ENCODE results near the gene CHCHD6.

CHCHD6 gene

DNA sequence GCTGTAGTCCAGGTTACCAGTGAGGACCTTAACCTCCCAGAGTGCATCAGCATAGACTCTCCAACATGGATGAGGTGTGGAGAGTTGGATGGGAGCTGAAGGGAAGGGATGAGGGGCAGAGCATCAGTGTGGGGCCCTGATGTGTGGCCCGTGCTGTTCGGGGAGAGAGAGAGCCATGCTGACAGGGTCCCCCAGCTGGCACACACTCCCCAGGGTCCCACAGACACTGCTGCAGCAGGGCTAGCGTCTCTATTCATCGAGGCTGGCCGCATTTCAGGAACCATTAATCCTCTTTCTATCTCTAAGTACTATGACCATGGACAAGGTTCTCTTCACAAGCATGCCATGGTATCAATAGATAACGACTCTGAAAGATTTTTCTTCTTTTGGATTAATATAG is 192.9 kb downstream of the CHCHD6 start:
- no peaks in the 10 kb centered on the region for H3K27me3 ChIP-seq (ENCODE audit: low read length)
- TF ChIP-seq EZH2phosphoT487 (conservative IDR thresholded peaks at IDR 0.05; ENCODE audit: low read length), result no peak
- TF ChIP-seq, protein P1, sequence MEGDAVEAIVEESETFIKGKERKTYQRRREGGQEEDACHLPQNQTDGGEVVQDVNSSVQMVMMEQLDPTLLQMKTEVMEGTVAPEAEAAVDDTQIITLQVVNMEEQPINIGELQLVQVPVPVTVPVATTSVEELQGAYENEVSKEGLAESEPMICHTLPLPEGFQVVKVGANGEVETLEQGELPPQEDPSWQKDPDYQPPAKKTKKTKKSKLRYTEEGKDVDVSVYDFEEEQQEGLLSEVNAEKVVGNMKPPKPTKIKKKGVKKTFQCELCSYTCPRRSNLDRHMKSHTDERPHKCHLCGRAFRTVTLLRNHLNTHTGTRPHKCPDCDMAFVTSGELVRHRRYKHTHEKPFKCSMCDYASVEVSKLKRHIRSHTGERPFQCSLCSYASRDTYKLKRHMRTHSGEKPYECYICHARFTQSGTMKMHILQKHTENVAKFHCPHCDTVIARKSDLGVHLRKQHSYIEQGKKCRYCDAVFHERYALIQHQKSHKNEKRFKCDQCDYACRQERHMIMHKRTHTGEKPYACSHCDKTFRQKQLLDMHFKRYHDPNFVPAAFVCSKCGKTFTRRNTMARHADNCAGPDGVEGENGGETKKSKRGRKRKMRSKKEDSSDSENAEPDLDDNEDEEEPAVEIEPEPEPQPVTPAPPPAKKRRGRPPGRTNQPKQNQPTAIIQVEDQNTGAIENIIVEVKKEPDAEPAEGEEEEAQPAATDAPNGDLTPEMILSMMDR (IDR thresholded peaks at IDR 0.05; ENCODE audit: insufficient read depth, low read length, poor library complexity, severe bottlenecking), result no peak
- no peaks in the 10 kb centered on the region for H3K36me3 ChIP-seq (ENCODE audit: low read length)
- H3K4me2 ChIP-seq (ENCODE audit: low read depth, low read length, poor library complexity, severe bottlenecking), result no peak overlapping the region
- no peak overlapping the region for H3K9ac ChIP-seq (ENCODE audit: low read length)
- H3K4me3 ChIP-seq (ENCODE audit: insufficient read depth, low read length, poor library complexity, severe bottlenecking), result no peak overlapping the region
- no peaks in the 10 kb centered on the region for H3F3A ChIP-seq (ENCODE audit: insufficient read depth)
- H3K27ac ChIP-seq (ENCODE audit: low read depth, low read length), result no peak overlapping the region
- no peaks in the 10 kb centered on the region for H4K20me1 ChIP-seq (ENCODE audit: low read depth, low read length)
- no peaks in the 10 kb centered on the region for H3K79me2 ChIP-seq (ENCODE audit: insufficient read depth, low read length)
- H3K9me3 ChIP-seq (ENCODE audit: insufficient read depth, low read length), result no peaks in the 10 kb centered on the region
- no peaks in the 10 kb centered on the region for H3K9me2 ChIP-seq (replicated peaks; ENCODE audit: insufficient read depth, low read length)
- H2AFZ ChIP-seq (ENCODE audit: low read depth, low read length, severe bottlenecking), result no peak overlapping the region

DNA sequence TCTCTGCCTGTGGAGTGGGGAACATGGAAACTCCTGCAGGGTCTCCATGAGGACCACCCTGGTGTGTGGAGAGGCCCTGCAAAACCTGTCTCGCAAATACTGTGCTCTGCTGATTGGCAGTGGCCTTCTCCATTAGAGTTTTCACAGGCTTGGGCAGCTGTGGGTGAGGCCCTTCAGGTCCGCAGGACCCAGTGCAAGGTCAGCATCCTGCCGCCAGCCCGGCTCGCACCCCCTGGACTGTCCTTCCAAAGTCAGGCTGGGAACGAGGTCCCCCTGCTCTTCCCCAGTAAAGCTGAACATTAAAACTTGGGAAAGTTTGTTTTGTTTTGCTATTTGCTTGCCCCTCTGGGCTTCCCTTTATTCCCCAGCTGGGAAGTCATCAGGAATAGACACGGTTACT is 193.9 kb downstream of the CHCHD6 start:
- Histone ChIP-seq H3K9me2 (replicated peaks; ENCODE audit: insufficient read depth, low read length) (no peaks in the 10 kb centered on the region), H3K9ac (ENCODE audit: low read length) (no peak overlapping the region), H3F3A (ENCODE audit: insufficient read depth) (no peaks in the 10 kb centered on the region), H3K36me3 (ENCODE audit: low read length) (no peaks in the 10 kb centered on the region), H3K4me3 (ENCODE audit: insufficient read depth, low read length, poor library complexity, severe bottlenecking) (no peak overlapping the region), H3K27ac (ENCODE audit: low read depth, low read length) (no peak overlapping the region), H2AFZ (ENCODE audit: low read depth, low read length, severe bottlenecking) (no peak overlapping the region), H4K20me1 (ENCODE audit: low read depth, low read length) (no peaks in the 10 kb centered on the region), H3K9me3 (ENCODE audit: insufficient read depth, low read length) (no peaks in the 10 kb centered on the region), H3K79me2 (ENCODE audit: insufficient read depth, low read length) (no peaks in the 10 kb centered on the region), H3K27me3 (ENCODE audit: low read length) (no peaks in the 10 kb centered on the region), H3K4me2 (ENCODE audit: low read depth, low read length, poor library complexity, severe bottlenecking) (no peak overlapping the region)
- TF ChIP-seq EZH2phosphoT487 (conservative IDR thresholded peaks at IDR 0.05; ENCODE audit: low read length), result no peak
- TF ChIP-seq, protein P1 (IDR thresholded peaks at IDR 0.05; ENCODE audit: insufficient read depth, low read length, poor library complexity, severe bottlenecking), result no peak

DNA sequence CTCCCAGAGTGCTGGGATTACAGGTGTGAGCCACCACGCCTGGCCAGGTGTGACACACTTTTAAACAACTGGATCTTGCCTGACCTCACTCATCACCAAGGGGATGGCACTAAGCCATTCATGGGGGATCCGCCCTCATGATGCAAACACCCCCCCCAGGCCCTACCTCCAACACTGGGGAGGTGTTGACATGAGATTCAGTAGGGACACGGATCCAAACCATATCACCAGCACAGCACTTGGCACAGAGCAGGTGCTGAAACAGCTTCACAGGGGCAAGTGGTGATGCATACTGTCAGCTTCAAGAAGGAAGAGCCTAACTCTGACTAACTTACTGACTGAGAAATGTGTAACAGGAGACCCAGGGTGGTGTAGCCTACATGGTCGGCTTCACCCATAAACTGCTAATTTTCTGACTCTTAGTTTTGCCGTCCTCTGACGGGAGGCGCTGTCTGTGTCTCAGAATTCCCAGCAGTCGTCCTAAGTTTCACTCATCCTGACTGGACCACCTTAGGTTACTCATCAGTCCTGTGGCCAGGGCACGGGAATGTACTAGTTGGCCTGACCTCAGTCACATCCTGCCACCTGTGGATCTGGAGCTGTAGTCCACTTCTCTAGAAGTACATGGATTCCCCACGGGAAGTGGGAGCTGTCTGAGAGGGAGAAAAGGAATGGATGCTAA is 197.0 kb downstream of the CHCHD6 start:
- Histone ChIP-seq H3K36me3 (ENCODE audit: low read length) (no peaks in the 10 kb centered on the region), H3F3A (ENCODE audit: insufficient read depth) (no peaks in the 10 kb centered on the region), H3K9me2 (replicated peaks; ENCODE audit: insufficient read depth, low read length) (no peaks in the 10 kb centered on the region), H3K79me2 (ENCODE audit: insufficient read depth, low read length) (no peaks in the 10 kb centered on the region), H3K9me3 (ENCODE audit: insufficient read depth, low read length) (no peaks in the 10 kb centered on the region), H3K27me3 (ENCODE audit: low read length) (no peaks in the 10 kb centered on the region), H4K20me1 (ENCODE audit: low read depth, low read length) (no peaks in the 10 kb centered on the region), H3K27ac (ENCODE audit: low read depth, low read length) (no peak overlapping the region), H3K4me2 (ENCODE audit: low read depth, low read length, poor library complexity, severe bottlenecking) (no peak overlapping the region), H3K4me3 (ENCODE audit: insufficient read depth, low read length, poor library complexity, severe bottlenecking) (no peak overlapping the region), H2AFZ (ENCODE audit: low read depth, low read length, severe bottlenecking) (no peak overlapping the region), H3K9ac (ENCODE audit: low read length) (no peak overlapping the region)
- TF ChIP-seq, protein P1 (IDR thresholded peaks at IDR 0.05; ENCODE audit: insufficient read depth, low read length, poor library complexity, severe bottlenecking), result no peak
- no peak for TF ChIP-seq EZH2phosphoT487 (conservative IDR thresholded peaks at IDR 0.05; ENCODE audit: low read length)
